DND-41 (cell line): ENCODE data around the gene CLMN.

ENCODE experiments used
- CTCF ChIP-seq: IDR thresholded peaks from 2 replicates; pipeline ENCODE4 v1.5.1; 2012; ENCODE audit warnings: borderline replicate concordance, low read length, moderate library complexity, mild to moderate bottlenecking; ENCODE audit not compliant: poor library complexity, severe bottlenecking; ENCODE audit errors: extremely low read depth
- EZH2 ChIP-seq: IDR thresholded peaks from 3 replicates; pipeline ENCODE4 v1.6.1; 2012; ENCODE audit warnings: borderline replicate concordance, low read depth, mild to moderate bottlenecking, moderate library complexity, low read length, inconsistent platforms; ENCODE audit not compliant: severe bottlenecking

GRCh38 chr14:95149441-95149840 is 170.3 kb downstream of the CLMN start:
- no peak for TF ChIP-seq CTCF
- no peak for TF ChIP-seq EZH2
